H1 (cell line): ENCODE data around the gene CCDC137. TPM values are rescaled to one million over a fixed set of nuclear protein-coding genes. Genes with fewer than 3 reads are reported as not detected.

ENCODE experiments used
- CTCF ChIA-PET: fragments of 300-600 bp; sonication (Branson Sonifier 250); formaldehyde crosslinking; loops from one replicate; lab custom pipeline; 2021; ENCODE audit not compliant: partially characterized antibody; lab: Charles Lee
- POLR2A ChIA-PET: fragments of 300-600 bp; sonication (Branson Sonifier 250); formaldehyde crosslinking; loops from one replicate; lab custom pipeline; 2021; ENCODE audit warnings: inconsistent platforms; ENCODE audit not compliant: partially characterized antibody; lab: Charles Lee
- DNase-seq, 2 experiments: peaks; one replicate each; pipeline versions ENCODE4 v3.0.0 to v3.0.0-alpha.2; 2010 to 2022; ENCODE audit warnings: low spot score in 2 of 2, low read depth in 1 of 2, mixed read lengths in 1 of 2
- FAIRE-seq: peaks from 2 replicates; lab custom pipeline; 2011; peaks lifted over from hg19 to GRCh38; lab: Jason Lieb, UNC
- H2AFZ ChIP-seq: 2 replicates; pipeline ENCODE4 v1.8.1; 2012; ENCODE audit warnings: low read length, inconsistent platforms
- H2AK5ac ChIP-seq: 2 replicates; pipeline ENCODE4 v1.6.1; 2013; ENCODE audit warnings: low read depth, low read length
- H2BK120ac ChIP-seq: replicated peaks from 2 replicates; pipeline ENCODE3; 2013; ENCODE audit warnings: low read depth, low read length, inconsistent platforms
- H2BK12ac ChIP-seq: 2 replicates; pipeline ENCODE4 v1.6.1; 2013; ENCODE audit warnings: low read depth, low read length
- H2BK15ac ChIP-seq: 2 replicates; pipeline ENCODE4 v1.6.1; 2013; ENCODE audit warnings: low read length
- H2BK20ac ChIP-seq: 2 replicates; pipeline ENCODE4 v1.6.1; 2013; ENCODE audit warnings: low read length
- H2BK5ac ChIP-seq: 2 replicates; pipeline ENCODE4 v1.6.1; 2013; ENCODE audit warnings: low read depth, low read length
- H3K14ac ChIP-seq: 2 replicates; pipeline ENCODE4 v1.6.1; 2013; ENCODE audit warnings: inconsistent platforms; ENCODE audit not compliant: insufficient read length
- H3K18ac ChIP-seq: 2 replicates; pipeline ENCODE4 v1.6.1; 2013; ENCODE audit warnings: low read length; ENCODE audit errors: extremely low read depth
- H3K23ac ChIP-seq: 2 replicates; pipeline ENCODE4 v1.6.1; 2013; ENCODE audit warnings: inconsistent platforms; ENCODE audit not compliant: insufficient read length
- H3K23me2 ChIP-seq: 2 replicates; pipeline ENCODE4 v1.6.1; 2013; ENCODE audit warnings: low read depth, low read length
- H3K27ac ChIP-seq: 2 replicates; pipeline ENCODE4 v1.6.1; 2011; ENCODE audit warnings: low read depth, low read length, inconsistent platforms
- H3K27me3 ChIP-seq, 4 experiments: replicated peaks in 1 of 4; 1 replicate in 1 of 4; 2 replicates in 3 of 4; pipeline versions ENCODE4 v1.6.1 to v1.8.1; 2011 to 2013; ENCODE audit warnings: low read length in 3 of 4, mild to moderate bottlenecking in 3 of 4, inconsistent platforms in 2 of 4, mixed read lengths in 2 of 4, moderate library complexity in 1 of 4; ENCODE audit not compliant: control insufficient read depth in 3 of 4, insufficient read depth in 3 of 4; ENCODE audit errors: extremely low read depth in 1 of 4
- H3K36me3 ChIP-seq, 4 experiments: 2 replicates each; pipeline versions ENCODE4 v1.6.1 to v1.8.1; 2011 to 2013; ENCODE audit warnings: mild to moderate bottlenecking in 4 of 4, low read length in 3 of 4, moderate library complexity in 2 of 4, control low read depth in 1 of 4, inconsistent platforms in 1 of 4; ENCODE audit not compliant: insufficient read depth in 4 of 4, control insufficient read depth in 2 of 4
- H3K4ac ChIP-seq: replicated peaks from 2 replicates; pipeline ENCODE3; 2013; ENCODE audit warnings: low read length, low read depth, mixed read lengths, inconsistent platforms; ENCODE audit not compliant: insufficient read length
- H3K4me1 ChIP-seq, 4 experiments: replicated peaks in 1 of 4; 1 replicate in 1 of 4; 2 replicates in 3 of 4; pipeline versions ENCODE4 v1.6.1 to v1.8.1; 2011 to 2013; ENCODE audit warnings: low read length in 3 of 4, inconsistent platforms in 2 of 4, mixed read lengths in 1 of 4; ENCODE audit not compliant: insufficient read depth in 4 of 4, control insufficient read depth in 3 of 4
- H3K4me2 ChIP-seq, 2 experiments: 2 replicates each; pipeline versions ENCODE4 v1.6.1 to v1.8.1; 2011 to 2013; ENCODE audit warnings: low read depth in 2 of 2, low read length in 2 of 2, control low read depth in 1 of 2, inconsistent platforms in 1 of 2, mild to moderate bottlenecking in 1 of 2; ENCODE audit not compliant: insufficient read depth in 1 of 2
- H3K4me3 ChIP-seq, 4 experiments: fragments of 200-600, 300-600 bp in 1 of 4; sonication (generic), shearing (Covaris generic), sonication (Bioruptor Twin) in 1 of 4; 2 replicates each; pipeline versions ENCODE4 v1.5.1 to v1.8.1; 2011 to 2016; ENCODE audit warnings: low read length in 4 of 4, low read depth in 3 of 4, control low read depth in 2 of 4, inconsistent platforms in 2 of 4, mild to moderate bottlenecking in 2 of 4, mixed read lengths in 1 of 4, moderate library complexity in 1 of 4; ENCODE audit not compliant: insufficient read depth in 2 of 4; ENCODE audit errors: extremely low read depth in 1 of 4
- H3K56ac ChIP-seq: replicated peaks from 2 replicates; pipeline ENCODE3; 2013; ENCODE audit warnings: low read depth, mild to moderate bottlenecking, mixed read lengths, low read length, inconsistent platforms; ENCODE audit not compliant: insufficient read length
- H3K79me1 ChIP-seq: 2 replicates; pipeline ENCODE4 v1.6.1; 2013; ENCODE audit warnings: low read depth, low read length, control low read depth
- H3K79me2 ChIP-seq, 2 experiments: 2 replicates each; pipeline versions ENCODE4 v1.6.1 to v1.8.1; 2012 to 2013; ENCODE audit warnings: low read length in 2 of 2, mild to moderate bottlenecking in 2 of 2, inconsistent platforms in 1 of 2; ENCODE audit not compliant: insufficient read depth in 2 of 2, control insufficient read depth in 1 of 2
- H3K9ac ChIP-seq, 4 experiments: replicated peaks in 1 of 4; 1 replicate in 1 of 4; 2 replicates in 3 of 4; pipeline versions ENCODE4 v1.6.1 to v1.8.1; 2011 to 2013; ENCODE audit warnings: low read depth in 3 of 4, low read length in 3 of 4, control low read depth in 2 of 4, mild to moderate bottlenecking in 2 of 4, moderate library complexity in 2 of 4, inconsistent platforms in 1 of 4; ENCODE audit errors: extremely low read depth in 1 of 4
- H3K9me3 ChIP-seq, 2 experiments: 2 replicates each; pipeline versions ENCODE4 v1.6.1 to v1.8.1; 2012 to 2013; ENCODE audit warnings: mild to moderate bottlenecking in 2 of 2, moderate library complexity in 2 of 2, control low read depth in 1 of 2, inconsistent platforms in 1 of 2, low read depth in 1 of 2, low read length in 1 of 2, mixed read lengths in 1 of 2; ENCODE audit not compliant: insufficient read depth in 2 of 2
- H4K20me1 ChIP-seq, 2 experiments: replicated peaks in 1 of 2; 2 replicates each; pipeline versions ENCODE3 to v1.8.1; 2011 to 2013; ENCODE audit warnings: inconsistent platforms in 2 of 2, low read length in 2 of 2, mild to moderate bottlenecking in 1 of 2; ENCODE audit not compliant: insufficient read depth in 2 of 2, control insufficient read depth in 1 of 2
- H4K5ac ChIP-seq: 2 replicates; pipeline ENCODE4 v1.6.1; 2013; ENCODE audit warnings: low read length, low read depth, mixed read lengths, inconsistent platforms; ENCODE audit not compliant: insufficient read length
- H4K8ac ChIP-seq: 2 replicates; pipeline ENCODE4 v1.8.0; 2013; ENCODE audit warnings: mild to moderate bottlenecking, moderate library complexity, low read length, inconsistent platforms; ENCODE audit not compliant: insufficient read depth; ENCODE audit errors: extremely low read depth
- H4K91ac ChIP-seq: replicated peaks from 2 replicates; pipeline ENCODE3; 2013; ENCODE audit warnings: low read length, mixed read lengths, inconsistent platforms; ENCODE audit not compliant: insufficient read length
- WGBS, 2 experiments: shearing (Covaris generic) in 1 of 2; methylation state at CpG; one replicate each; pipeline versions ENCODE4 v1.1.6 to v1.1.7; 2013 to 2015; ENCODE audit warnings: low lambda C conversion rate in 2 of 2, mixed read lengths in 2 of 2, inconsistent platforms in 1 of 2, low coverage in 1 of 2, missing lambda C conversion rate in 1 of 2; ENCODE audit not compliant: insufficient replicate concordance in 2 of 2, insufficient coverage in 1 of 2, insufficient read length in 1 of 2; ENCODE audit errors: extremely low coverage in 1 of 2, missing lambda C conversion rate in 1 of 2; 5-methylcytosine and 5-hydroxymethylcytosine counted together
- polyA plus RNA-seq, 7 experiments: library from polyadenylated mRNA; depleted of rRNA in 3 of 7; stranded (reverse) in 5 of 7; unstranded in 2 of 7; fragments of >200 nt in 5 of 7; fragments of 200-250 nt in 2 of 7; gene quantifications; 1 replicate in 5 of 7; 2 replicates in 1 of 7; 4 replicates in 1 of 7; pipeline versions ENCODE4 v1.2.1 to v1.2.3, GENCODE V29; 2011 to 2013; ENCODE audit warnings: missing spikeins in 2 of 7, mixed read lengths in 2 of 7
- total RNA-seq: library from RNA; stranded (reverse); fragmentation: NEBNext Ultra II Directional; extraction: Animal tissue kit (Norgen Biotek cat#: 25700); gene quantifications from 2 replicates; pipeline ENCODE4 v1.2.1, GENCODE V29; 2021

Gene CCDC137
- total and polyA plus RNA-seq, 2 of the 8 experiments (the other 6 are each of a cell fraction or from before 2014, with no cell fraction given): 17.6 to 38.6 TPM

- POLR2A ChIA-PET: interaction anchor here (0.6 to 17.2 kb wide), 16 partner anchors 15 to 852 kb away, joined by 3 to 436 read pairs (median 6); partner anchors contain the start of genes ARL16, CCDC137, HGS and MAFG
- Histone ChIP-seq H3K4me1 (peaks cover 0 to 14% (median 10%) of the 10 kb centered on the region in 4 experiments; a peak in 5 of 7 replicates), H2AFZ (no peak overlapping the region), H3K27ac (no peak overlapping the region), H2BK15ac (no peak overlapping the region), H3K79me2 (peaks cover 9 to 44% of the 10 kb centered on the region in 2 experiments; a peak in 3 of 4 replicates), H2BK12ac (no peak overlapping the region), H4K91ac (no peak overlapping the region), H3K18ac (no peak overlapping the region), H4K20me1 (peaks cover 11% of the 10 kb centered on the region in 2 experiments), H3K23me2 (peaks cover 9% of the 10 kb centered on the region), H2BK5ac (no peak overlapping the region; the same call in 1 of the 2 replicates), H4K5ac (no peak overlapping the region), H3K79me1 (peaks cover 14% of the 10 kb centered on the region), H3K4me3 (peak overlapping the region in 1 of 4 experiments; percentile 95; a peak in 3 of 8 replicates), H2BK20ac (no peak overlapping the region), H3K36me3 (peaks cover 13 to 42% (median 21%) of the 10 kb centered on the region in 4 experiments; a peak in 7 of 8 replicates), H3K4me2 (peak overlapping the region; percentile 91 to 95; a peak in 3 of 4 replicates), H3K4ac (no peak overlapping the region), H4K8ac (peak overlapping the region; percentile 62), H3K14ac (no peak overlapping the region), H3K23ac (no peak overlapping the region), H2BK120ac (no peak overlapping the region), H3K9me3 (no peaks in the 10 kb centered on the region), H3K56ac (no peak overlapping the region), H3K27me3 (no peaks in the 10 kb centered on the region), H2AK5ac (no peak overlapping the region), H3K9ac (peak overlapping the region in 3 of 4 experiments; percentile 11 to 29 (median 14); a peak in 2 of 7 replicates)
- CTCF ChIA-PET: interaction anchor here (1.0 to 2.0 kb wide), 9 partner anchors 8 to 169 kb away, joined by 3 to 9 read pairs (median 4); partner anchors contain the start of genes ARHGDIA, ARL16 and HGS
- FAIRE-seq (no peak), DNase-seq (no peak)
- WGBS, 2 experiments: 88% methylated on average over 23 of the region's 23 CpGs; no CpG with 5 or more reads in 1 of the 2 experiments
Observed at GRCh38 chr17:81701288-81702071, 34.9 kb downstream of the CCDC137 start.
